Gastrocnemius medialis (tissue), 4 donors: ENCODE data around the gene PARD3B.

Experiments used
- POLR2A ChIP-seq, 2 donors: fragments of 450-650 bp; IDR thresholded peaks; one replicate each; pipeline ENCODE4 v1.6.1; 2017; ENCODE audit warnings: antibody characterized with exemption in 2 of 2, mild to moderate bottlenecking in 2 of 2, moderate library complexity in 2 of 2
- TF ChIP-seq, protein P1 (sequence below), 5 experiments: fragments of 450-650 bp in 3 of 5; fragments of 200-600 bp in 2 of 5; sonication (generic) in 2 of 5; IDR thresholded peaks in 4 of 5; conservative IDR thresholded peaks in 1 of 5; 1 replicate in 4 of 5; 2 replicates in 1 of 5; pipeline ENCODE4 v1.5.1; 2016 to 2019; ENCODE audit warnings: antibody characterized with exemption in 5 of 5, mild to moderate bottlenecking in 3 of 5, moderate library complexity in 3 of 5

DNA sequence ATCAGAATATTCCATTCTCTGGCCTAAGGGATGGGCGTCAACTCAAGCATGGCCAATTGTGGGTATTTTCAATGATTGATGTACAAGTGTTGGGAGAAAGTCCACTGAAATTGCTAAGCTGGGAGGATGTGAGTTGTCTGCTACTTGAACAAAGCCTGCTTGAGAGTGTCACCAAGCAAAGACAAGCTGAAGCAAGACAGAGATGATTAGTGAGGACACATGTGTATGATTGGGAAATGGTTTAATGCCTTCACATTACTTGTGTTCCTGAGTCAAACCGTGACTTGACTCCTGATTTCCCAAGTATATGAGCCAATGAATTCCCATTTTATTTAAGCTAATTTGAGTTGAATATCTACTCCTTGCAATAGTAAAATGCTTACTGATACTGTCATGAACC is 1113.3 kb downstream of the PARD3B start:
- TF ChIP-seq, protein P1, sequence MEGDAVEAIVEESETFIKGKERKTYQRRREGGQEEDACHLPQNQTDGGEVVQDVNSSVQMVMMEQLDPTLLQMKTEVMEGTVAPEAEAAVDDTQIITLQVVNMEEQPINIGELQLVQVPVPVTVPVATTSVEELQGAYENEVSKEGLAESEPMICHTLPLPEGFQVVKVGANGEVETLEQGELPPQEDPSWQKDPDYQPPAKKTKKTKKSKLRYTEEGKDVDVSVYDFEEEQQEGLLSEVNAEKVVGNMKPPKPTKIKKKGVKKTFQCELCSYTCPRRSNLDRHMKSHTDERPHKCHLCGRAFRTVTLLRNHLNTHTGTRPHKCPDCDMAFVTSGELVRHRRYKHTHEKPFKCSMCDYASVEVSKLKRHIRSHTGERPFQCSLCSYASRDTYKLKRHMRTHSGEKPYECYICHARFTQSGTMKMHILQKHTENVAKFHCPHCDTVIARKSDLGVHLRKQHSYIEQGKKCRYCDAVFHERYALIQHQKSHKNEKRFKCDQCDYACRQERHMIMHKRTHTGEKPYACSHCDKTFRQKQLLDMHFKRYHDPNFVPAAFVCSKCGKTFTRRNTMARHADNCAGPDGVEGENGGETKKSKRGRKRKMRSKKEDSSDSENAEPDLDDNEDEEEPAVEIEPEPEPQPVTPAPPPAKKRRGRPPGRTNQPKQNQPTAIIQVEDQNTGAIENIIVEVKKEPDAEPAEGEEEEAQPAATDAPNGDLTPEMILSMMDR (IDR thresholded peaks at IDR 0.05 in 4 of 5, conservative IDR thresholded peaks at IDR 0.05 in 1 of 5) = no peak
- no peak for TF ChIP-seq POLR2A (IDR thresholded peaks at IDR 0.05)
